PFSK-1 (cell line): ENCODE results near the gene MAP7.

Experiments used
- POLR2AphosphoS5 ChIP-seq: IDR thresholded peaks from 2 replicates; pipeline ENCODE4 v1.6.1; 2012; ENCODE audit warnings: low read depth, mild to moderate bottlenecking, control low read depth, low read length, moderate library complexity
- SIN3A ChIP-seq: IDR thresholded peaks from 2 replicates; pipeline ENCODE4 v1.6.1; 2012; ENCODE audit warnings: mild to moderate bottlenecking, low read length, moderate library complexity, borderline replicate concordance; ENCODE audit not compliant: insufficient read depth
- TAF1 ChIP-seq: IDR thresholded peaks from 2 replicates; pipeline ENCODE4 v1.6.1; 2012; ENCODE audit warnings: low read length, control low read depth, borderline replicate concordance; ENCODE audit not compliant: insufficient read depth
- TF ChIP-seq, protein P1 (sequence below), 2 experiments: IDR thresholded peaks; 2 replicates each; pipeline versions ENCODE4 v1.6.1 to v1.8.0; 2011 to 2012; ENCODE audit warnings: low read depth in 2 of 2, low read length in 2 of 2, control low read depth in 1 of 2, inconsistent platforms in 1 of 2, mild to moderate bottlenecking in 1 of 2, moderate library complexity in 1 of 2; ENCODE audit not compliant: insufficient read depth in 1 of 2

DNA sequence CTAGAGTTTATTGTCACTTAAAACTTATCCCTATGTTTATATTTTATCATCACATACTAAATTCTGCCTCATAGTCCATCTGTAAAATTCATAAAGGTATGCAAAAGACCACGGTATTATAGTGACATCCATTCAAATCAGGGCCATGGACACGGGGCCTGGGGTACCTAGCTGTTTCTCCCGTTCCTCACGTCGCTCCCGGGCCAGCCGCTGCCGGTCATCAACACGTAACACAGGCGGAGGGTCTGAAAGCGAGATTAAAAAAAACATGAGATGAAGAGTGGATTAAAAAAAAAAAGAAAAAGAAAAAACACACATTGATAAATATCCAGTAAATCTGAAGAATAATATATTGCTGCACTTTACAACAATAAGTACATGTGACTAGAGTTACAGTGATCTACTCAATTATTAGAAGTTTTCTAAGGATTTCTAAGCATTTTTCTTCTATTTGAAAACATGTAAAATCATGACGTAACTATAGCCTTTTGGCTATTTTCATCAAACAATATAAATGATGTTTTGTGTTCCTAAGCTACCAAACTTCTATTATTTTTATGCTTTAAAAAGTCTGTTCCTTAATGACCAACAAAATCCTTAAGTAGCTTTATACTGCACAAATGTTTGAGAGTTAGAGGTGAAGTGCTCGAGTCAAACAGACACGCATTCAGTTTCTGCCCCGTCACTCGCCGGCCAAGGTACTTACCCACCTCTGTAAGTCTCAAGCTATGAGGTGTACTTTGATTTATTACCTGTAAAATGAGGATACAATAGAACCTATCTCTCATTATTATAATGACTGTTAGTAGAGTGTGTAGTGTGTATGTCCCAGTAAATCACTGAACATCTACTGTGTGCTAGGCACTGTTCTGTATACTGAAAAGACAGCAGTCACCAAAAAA, 138.5 kb downstream of the MAP7 start:
- TF ChIP-seq POLR2AphosphoS5 (no peak), TAF1 (no peak), SIN3A (no peak)
- TF ChIP-seq, protein P1, sequence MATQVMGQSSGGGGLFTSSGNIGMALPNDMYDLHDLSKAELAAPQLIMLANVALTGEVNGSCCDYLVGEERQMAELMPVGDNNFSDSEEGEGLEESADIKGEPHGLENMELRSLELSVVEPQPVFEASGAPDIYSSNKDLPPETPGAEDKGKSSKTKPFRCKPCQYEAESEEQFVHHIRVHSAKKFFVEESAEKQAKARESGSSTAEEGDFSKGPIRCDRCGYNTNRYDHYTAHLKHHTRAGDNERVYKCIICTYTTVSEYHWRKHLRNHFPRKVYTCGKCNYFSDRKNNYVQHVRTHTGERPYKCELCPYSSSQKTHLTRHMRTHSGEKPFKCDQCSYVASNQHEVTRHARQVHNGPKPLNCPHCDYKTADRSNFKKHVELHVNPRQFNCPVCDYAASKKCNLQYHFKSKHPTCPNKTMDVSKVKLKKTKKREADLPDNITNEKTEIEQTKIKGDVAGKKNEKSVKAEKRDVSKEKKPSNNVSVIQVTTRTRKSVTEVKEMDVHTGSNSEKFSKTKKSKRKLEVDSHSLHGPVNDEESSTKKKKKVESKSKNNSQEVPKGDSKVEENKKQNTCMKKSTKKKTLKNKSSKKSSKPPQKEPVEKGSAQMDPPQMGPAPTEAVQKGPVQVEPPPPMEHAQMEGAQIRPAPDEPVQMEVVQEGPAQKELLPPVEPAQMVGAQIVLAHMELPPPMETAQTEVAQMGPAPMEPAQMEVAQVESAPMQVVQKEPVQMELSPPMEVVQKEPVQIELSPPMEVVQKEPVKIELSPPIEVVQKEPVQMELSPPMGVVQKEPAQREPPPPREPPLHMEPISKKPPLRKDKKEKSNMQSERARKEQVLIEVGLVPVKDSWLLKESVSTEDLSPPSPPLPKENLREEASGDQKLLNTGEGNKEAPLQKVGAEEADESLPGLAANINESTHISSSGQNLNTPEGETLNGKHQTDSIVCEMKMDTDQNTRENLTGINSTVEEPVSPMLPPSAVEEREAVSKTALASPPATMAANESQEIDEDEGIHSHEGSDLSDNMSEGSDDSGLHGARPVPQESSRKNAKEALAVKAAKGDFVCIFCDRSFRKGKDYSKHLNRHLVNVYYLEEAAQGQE (IDR thresholded peaks at IDR 0.05; ENCODE audit: insufficient read depth in 1 of 2, low read depth in 2 of 2, low read length in 2 of 2), result no peak
